Ishikawa (cell line): ENCODE results near the gene GRK3.

Source experiments
- CEBPB ChIP-seq: IDR thresholded peaks from 2 replicates; pipeline ENCODE4 v1.6.1; 2012
- MAX ChIP-seq: IDR thresholded peaks from 2 replicates; pipeline ENCODE4 v1.6.1; 2012
- RAD21 ChIP-seq: IDR thresholded peaks from 2 replicates; pipeline ENCODE4 v1.6.1; 2012; ENCODE audit warnings: low read depth

- TF ChIP-seq RAD21 (no peak), MAX (no peak), CEBPB (no peak)
Observed at GRCh38 chr22:25777411-25777810, 212.9 kb downstream of the GRK3 start.
